Measurements from ENCODE around the gene MCM8. TPM values are rescaled to one million over a fixed set of nuclear protein-coding genes. Genes with fewer than 3 reads are reported as not detected.

The MCM8 gene
- total and polyA plus RNA-seq, 2 experiments from 2014 or later = 10.6 to 30.4 TPM

- TF ChIP-seq, protein P1, sequence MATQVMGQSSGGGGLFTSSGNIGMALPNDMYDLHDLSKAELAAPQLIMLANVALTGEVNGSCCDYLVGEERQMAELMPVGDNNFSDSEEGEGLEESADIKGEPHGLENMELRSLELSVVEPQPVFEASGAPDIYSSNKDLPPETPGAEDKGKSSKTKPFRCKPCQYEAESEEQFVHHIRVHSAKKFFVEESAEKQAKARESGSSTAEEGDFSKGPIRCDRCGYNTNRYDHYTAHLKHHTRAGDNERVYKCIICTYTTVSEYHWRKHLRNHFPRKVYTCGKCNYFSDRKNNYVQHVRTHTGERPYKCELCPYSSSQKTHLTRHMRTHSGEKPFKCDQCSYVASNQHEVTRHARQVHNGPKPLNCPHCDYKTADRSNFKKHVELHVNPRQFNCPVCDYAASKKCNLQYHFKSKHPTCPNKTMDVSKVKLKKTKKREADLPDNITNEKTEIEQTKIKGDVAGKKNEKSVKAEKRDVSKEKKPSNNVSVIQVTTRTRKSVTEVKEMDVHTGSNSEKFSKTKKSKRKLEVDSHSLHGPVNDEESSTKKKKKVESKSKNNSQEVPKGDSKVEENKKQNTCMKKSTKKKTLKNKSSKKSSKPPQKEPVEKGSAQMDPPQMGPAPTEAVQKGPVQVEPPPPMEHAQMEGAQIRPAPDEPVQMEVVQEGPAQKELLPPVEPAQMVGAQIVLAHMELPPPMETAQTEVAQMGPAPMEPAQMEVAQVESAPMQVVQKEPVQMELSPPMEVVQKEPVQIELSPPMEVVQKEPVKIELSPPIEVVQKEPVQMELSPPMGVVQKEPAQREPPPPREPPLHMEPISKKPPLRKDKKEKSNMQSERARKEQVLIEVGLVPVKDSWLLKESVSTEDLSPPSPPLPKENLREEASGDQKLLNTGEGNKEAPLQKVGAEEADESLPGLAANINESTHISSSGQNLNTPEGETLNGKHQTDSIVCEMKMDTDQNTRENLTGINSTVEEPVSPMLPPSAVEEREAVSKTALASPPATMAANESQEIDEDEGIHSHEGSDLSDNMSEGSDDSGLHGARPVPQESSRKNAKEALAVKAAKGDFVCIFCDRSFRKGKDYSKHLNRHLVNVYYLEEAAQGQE (IDR thresholded peaks at IDR 0.05; ENCODE audit: unreplicated experiment) = no peak
- TF ChIP-seq JUNB (IDR thresholded peaks at IDR 0.05; ENCODE audit: unreplicated experiment) (no peak), ZNF331 (CRISPR knock-in tag; IDR thresholded peaks at IDR 0.05; ENCODE audit: low read depth) (no peak), POLR2AphosphoS5 (IDR thresholded peaks at IDR 0.05; ENCODE audit: low read depth) (no peak), ZNF114 (CRISPR knock-in tag; IDR thresholded peaks at IDR 0.05) (no peak)
Observed at GRCh38 chr20:6012179-6012578, 61.7 kb downstream of the MCM8 start (continued).

DNA sequence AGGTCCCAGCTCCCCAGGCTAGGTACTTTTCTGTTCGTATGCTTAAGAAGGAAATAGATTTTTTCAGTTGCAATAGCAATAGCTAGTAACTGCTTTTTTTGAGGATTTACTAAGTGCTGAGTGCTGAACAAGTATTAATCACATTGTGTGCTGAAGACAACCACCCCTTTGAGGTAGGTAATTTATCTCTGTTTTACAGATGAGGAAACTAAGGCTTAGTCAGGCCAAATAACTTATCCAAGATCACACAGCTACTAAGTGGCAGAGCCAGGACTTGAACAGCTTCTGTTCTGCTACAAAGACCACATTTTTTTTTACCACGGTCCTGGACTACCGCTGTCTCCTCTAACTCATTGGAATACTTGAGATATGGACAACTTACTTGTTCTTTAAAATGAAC is 63.6 kb downstream of the MCM8 start:
- H3K36me3 Mint-ChIP-seq (ENCODE audit: low read depth) = peaks cover 40% of the 10 kb centered on the region
- no peak overlapping the region for H3K27ac Mint-ChIP-seq
- no peak for DNase-seq (ENCODE audit: low spot score)
- Histone ChIP-seq H3F3A (replicated peaks; ENCODE audit: low read depth) (no peaks in the 10 kb centered on the region), H3K4me3 (no peak overlapping the region), H4K20me1 (replicated peaks; ENCODE audit: insufficient read depth) (peaks cover 16% of the 10 kb centered on the region), H3K79me2 (replicated peaks; ENCODE audit: insufficient read depth) (peaks cover 68% of the 10 kb centered on the region), H3K27ac (ENCODE audit: low read depth) (no peak overlapping the region), H3K4me2 (no peak overlapping the region), H3K27me3 (ENCODE audit: insufficient read depth) (no peaks in the 10 kb centered on the region), H2AFZ (no peak overlapping the region), H3K4me1 (ENCODE audit: insufficient read depth) (no peaks in the 10 kb centered on the region), H3K36me3 (ENCODE audit: insufficient read depth) (peaks cover 16% of the 10 kb centered on the region), H3K9me2 (ENCODE audit: insufficient read depth) (no peaks in the 10 kb centered on the region)
- no peak overlapping the region for H3K4me3 Mint-ChIP-seq
- no peaks in the 10 kb centered on the region for H3K27me3 Mint-ChIP-seq (ENCODE audit: insufficient read depth, low read depth, poor library complexity)
- ATAC-seq = no peak
- TF ChIP-seq, protein P1 (IDR thresholded peaks at IDR 0.05; ENCODE audit: unreplicated experiment) = no peak
- TF ChIP-seq ZNF462 (CRISPR knock-in tag; IDR thresholded peaks at IDR 0.05) (no peak), NANOG (IDR thresholded peaks at IDR 0.05; ENCODE audit: borderline replicate concordance) (no peak), ZNF114 (CRISPR knock-in tag; IDR thresholded peaks at IDR 0.05) (no peak)
- H3K4me1 Mint-ChIP-seq = no peaks in the 10 kb centered on the region
- no peaks in the 10 kb centered on the region for H3K9me3 Mint-ChIP-seq

Measured in GM23338 (cell line).